Left lung (tissue), 10 donors: ENCODE measurements around the gene DMPK. TPM values are rescaled to one million over a fixed set of nuclear protein-coding genes. Genes with fewer than 3 reads are reported as not detected.

Experiments used
- ATAC-seq: fragments of 200-7000 bp; cut with Tn5 transposase; one replicate; pipeline ENCODE4 v1.9.1; 2020; ENCODE audit warnings: moderate library complexity
- DNase-seq, 4 donors: peaks; one replicate each; pipeline ENCODE4 v3.0.0-alpha.2; 2013 to 2020
- H3K27ac ChIP-seq, 2 donors: fragments of 200-600 bp; sonication (generic) in 1 of 2; one replicate each; pipeline versions ENCODE4 v1.5.0 to v1.8.0; 2020 to 2021
- H3K27me3 ChIP-seq, 2 donors: fragments of 200-600 bp; sonication (generic) in 1 of 2; one replicate each; pipeline versions ENCODE4 v1.5.0 to v1.8.0; 2020 to 2021
- H3K36me3 ChIP-seq, 2 donors: fragments of 200-600 bp; sonication (generic) in 1 of 2; one replicate each; pipeline versions ENCODE4 v1.5.0 to v1.8.0; 2020 to 2021
- H3K4me1 ChIP-seq, 2 donors: fragments of 200-600 bp; one replicate each; pipeline ENCODE4 v1.8.0; 2021
- H3K4me3 ChIP-seq, 2 donors: fragments of 200-600 bp; sonication (generic) in 1 of 2; one replicate each; pipeline versions ENCODE4 v1.5.0 to v1.8.0; 2020 to 2021; ENCODE audit warnings: mild to moderate bottlenecking in 1 of 2
- H3K9me3 ChIP-seq, 2 donors: fragments of 200-600 bp; sonication (generic) in 1 of 2; one replicate each; pipeline versions ENCODE4 v1.5.0 to v1.8.0; 2020 to 2021
- CTCF ChIP-seq, 2 donors: fragments of 200-600 bp; sonication (generic) in 1 of 2; IDR thresholded peaks; one replicate each; pipeline versions ENCODE4 v1.5.0 to v1.8.0; 2021; ENCODE audit warnings: antibody characterized with exemption in 2 of 2
- intact Hi-C, 2 donors: fragments of 100-400 bp; cut with DNase I; formaldehyde crosslinking; loops; one replicate each; pipeline versions ENCODE4 v1.11.2 to v1.14.2; 2022
- polyA plus RNA-seq, 6 donors: library from polyadenylated mRNA; unstranded; fragments of 120-200 nt; gene quantifications; one replicate each; pipeline ENCODE4 v1.2.1, GENCODE V29; 2013; ENCODE audit not compliant: insufficient read length in 6 of 6
- total RNA-seq, 2 donors: library from RNA; stranded (reverse); fragmentation: NEBNext Ultra II Directional; extraction: Animal tissue kit (Norgen Biotek cat#: 25700); gene quantifications; one replicate each; pipeline ENCODE4 v1.2.1, GENCODE V29; 2021
- donor health status: DM: no; HTN: yes; CAD: no.
- donor health status: DM: no; HTN: no; CAD: no.

DMPK gene
- total and polyA plus RNA-seq, 8 donors: 44.6 to 81.7 (median 58.6) TPM

GRCh38 chr19:45826934-45827333 lies 44.6 kb upstream of the DMPK start:
- H3K4me1 ChIP-seq: no peaks in the 10 kb centered on the region
- H3K9me3 ChIP-seq: no peaks in the 10 kb centered on the region
- H3K36me3 ChIP-seq: peaks cover 0 to 98% of the 10 kb centered on the region in 2 donors
- H3K27ac ChIP-seq: no peak overlapping the region
- no peak overlapping the region for H3K4me3 ChIP-seq
- no peaks in the 10 kb centered on the region for H3K27me3 ChIP-seq
- intact Hi-C loops: no loop called here
- DNase-seq (peak in 1 of 4 donors; percentile 57), ATAC-seq (no peak)
- TF ChIP-seq CTCF (IDR thresholded peaks at IDR 0.05): no peak

- H3K36me3 ChIP-seq: peaks cover 0 to 98% of the 10 kb centered on the region in 2 donors
- no peak for ATAC-seq
- no peak for TF ChIP-seq CTCF (IDR thresholded peaks at IDR 0.05)
- no peak overlapping the region for H3K4me3 ChIP-seq
- no peak overlapping the region for H3K27ac ChIP-seq
- no peaks in the 10 kb centered on the region for H3K4me1 ChIP-seq
- no peaks in the 10 kb centered on the region for H3K9me3 ChIP-seq
- intact Hi-C loops: no loop called here
- H3K27me3 ChIP-seq: no peaks in the 10 kb centered on the region
- DNase-seq: peak in 1 of 4 donors; percentile 62
These were observed 43.9 kb upstream of the DMPK start for GRCh38 chr19:45825917-45826893.

GRCh38 chr19:45825263-45825605 lies 42.9 kb upstream of the DMPK start:
- no peak for TF ChIP-seq CTCF (IDR thresholded peaks at IDR 0.05)
- peaks cover 0 to 98% of the 10 kb centered on the region in 2 donors for H3K36me3 ChIP-seq

GRCh38 chr19:45824531-45825262 lies 42.4 kb upstream of the DMPK start:
- no peak for TF ChIP-seq CTCF (IDR thresholded peaks at IDR 0.05)
- Histone ChIP-seq H3K4me1 (no peaks in the 10 kb centered on the region), H3K27me3 (no peaks in the 10 kb centered on the region), H3K27ac (no peak overlapping the region), H3K4me3 (no peak overlapping the region), H3K36me3 (peaks cover 0 to 98% of the 10 kb centered on the region in 2 donors), H3K9me3 (no peaks in the 10 kb centered on the region)
- no peak for DNase-seq
- intact Hi-C loops: no loop called here
- ATAC-seq: no peak

More at GRCh38 chr19:45825263-45825605, 42.9 kb upstream of the DMPK start:
- Histone ChIP-seq H3K27me3 (no peaks in the 10 kb centered on the region), H3K27ac (no peak overlapping the region), H3K4me1 (no peaks in the 10 kb centered on the region), H3K9me3 (no peaks in the 10 kb centered on the region), H3K4me3 (no peak overlapping the region)
- DNase-seq: peak in 1 of 4 donors; percentile 56
- intact Hi-C loops: no loop called here
- ATAC-seq: no peak

- Histone ChIP-seq H3K27ac (no peak overlapping the region), H3K9me3 (no peaks in the 10 kb centered on the region), H3K27me3 (no peaks in the 10 kb centered on the region), H3K4me3 (no peak overlapping the region), H3K36me3 (peaks cover 0 to 93% of the 10 kb centered on the region in 2 donors), H3K4me1 (no peaks in the 10 kb centered on the region)
- intact Hi-C loops: no loop called here
- no peak for TF ChIP-seq CTCF (IDR thresholded peaks at IDR 0.05)
- peak; percentile 35 for ATAC-seq
- peak in 1 of 4 donors; percentile 61 for DNase-seq
These were observed 41.8 kb upstream of the DMPK start for GRCh38 chr19:45824041-45824471.
